ENCODE measurements around the gene LITAFD. TPM values are rescaled to one million over a fixed set of nuclear protein-coding genes. Genes with fewer than 3 reads are reported as not detected.

Gene LITAFD
- polyA plus RNA-seq, 1 donor from 2014 or later, result not detected

GRCh38 chr16:8924214-8924613 lies 42.1 kb downstream of the LITAFD start:
- Histone ChIP-seq H2AFZ (ENCODE audit: low read depth, low read length) (no peak overlapping the region), H3K27me3 (ENCODE audit: insufficient read depth, low read depth, low read length) (no peaks in the 10 kb centered on the region), H3K9me3 (ENCODE audit: low read length) (no peaks in the 10 kb centered on the region), H3K27ac (ENCODE audit: low read length) (no peak overlapping the region), H3K36me3 (ENCODE audit: insufficient read depth, low read length) (peaks cover 3% of the 10 kb centered on the region), H3K4me3 (ENCODE audit: low read length) (no peak overlapping the region), H3K9me2 (ENCODE audit: insufficient read depth, low read length) (no peaks in the 10 kb centered on the region), H3K79me2 (replicated peaks; ENCODE audit: insufficient read depth, low read length) (peaks cover 17% of the 10 kb centered on the region), H3K9ac (ENCODE audit: low read length) (no peak overlapping the region), H4K20me1 (ENCODE audit: insufficient read depth) (peaks cover 4% of the 10 kb centered on the region), H3F3A (ENCODE audit: insufficient read depth, low read length, poor library complexity, severe bottlenecking) (no peaks in the 10 kb centered on the region), H3K4me2 (ENCODE audit: low read length) (no peak overlapping the region)
- TF ChIP-seq SMC3 (conservative IDR thresholded peaks at IDR 0.05; ENCODE audit: poor library complexity) (no peak), TAF1 (IDR thresholded peaks at IDR 0.05; ENCODE audit: low read depth) (no peak), POLR2AphosphoS5 (IDR thresholded peaks at IDR 0.05) (no peak), MXI1 (conservative IDR thresholded peaks at IDR 0.05; ENCODE audit: poor library complexity, severe bottlenecking) (no peak), EZH2 (IDR thresholded peaks at IDR 0.05; ENCODE audit: borderline replicate concordance, insufficient read depth, low read length, poor library complexity, severe bottlenecking) (no peak), EP300 (conservative IDR thresholded peaks at IDR 0.05; ENCODE audit: poor library complexity, severe bottlenecking) (no peak), CTCF (IDR thresholded peaks at IDR 0.05; ENCODE audit: poor library complexity, severe bottlenecking) (no peak)

GRCh38 chr16:8925455-8925854 lies 43.3 kb downstream of the LITAFD start:
- peaks cover 3% of the 10 kb centered on the region for H3K36me3 ChIP-seq (ENCODE audit: insufficient read depth, low read length)

More at GRCh38 chr16:8925455-8925854, 43.3 kb downstream of the LITAFD start:
- TF ChIP-seq SMC3 (conservative IDR thresholded peaks at IDR 0.05; ENCODE audit: poor library complexity) (no peak), TAF1 (IDR thresholded peaks at IDR 0.05; ENCODE audit: low read depth) (no peak), EZH2 (IDR thresholded peaks at IDR 0.05; ENCODE audit: borderline replicate concordance, insufficient read depth, low read length, poor library complexity, severe bottlenecking) (no peak), MXI1 (conservative IDR thresholded peaks at IDR 0.05; ENCODE audit: poor library complexity, severe bottlenecking) (no peak), RAD21 (conservative IDR thresholded peaks at IDR 0.05) (no peak), EP300 (conservative IDR thresholded peaks at IDR 0.05; ENCODE audit: poor library complexity, severe bottlenecking) (no peak), POLR2AphosphoS5 (IDR thresholded peaks at IDR 0.05) (no peak), CTCF (IDR thresholded peaks at IDR 0.05; ENCODE audit: poor library complexity, severe bottlenecking) (no peak)
- TF ChIP-seq, protein P1, sequence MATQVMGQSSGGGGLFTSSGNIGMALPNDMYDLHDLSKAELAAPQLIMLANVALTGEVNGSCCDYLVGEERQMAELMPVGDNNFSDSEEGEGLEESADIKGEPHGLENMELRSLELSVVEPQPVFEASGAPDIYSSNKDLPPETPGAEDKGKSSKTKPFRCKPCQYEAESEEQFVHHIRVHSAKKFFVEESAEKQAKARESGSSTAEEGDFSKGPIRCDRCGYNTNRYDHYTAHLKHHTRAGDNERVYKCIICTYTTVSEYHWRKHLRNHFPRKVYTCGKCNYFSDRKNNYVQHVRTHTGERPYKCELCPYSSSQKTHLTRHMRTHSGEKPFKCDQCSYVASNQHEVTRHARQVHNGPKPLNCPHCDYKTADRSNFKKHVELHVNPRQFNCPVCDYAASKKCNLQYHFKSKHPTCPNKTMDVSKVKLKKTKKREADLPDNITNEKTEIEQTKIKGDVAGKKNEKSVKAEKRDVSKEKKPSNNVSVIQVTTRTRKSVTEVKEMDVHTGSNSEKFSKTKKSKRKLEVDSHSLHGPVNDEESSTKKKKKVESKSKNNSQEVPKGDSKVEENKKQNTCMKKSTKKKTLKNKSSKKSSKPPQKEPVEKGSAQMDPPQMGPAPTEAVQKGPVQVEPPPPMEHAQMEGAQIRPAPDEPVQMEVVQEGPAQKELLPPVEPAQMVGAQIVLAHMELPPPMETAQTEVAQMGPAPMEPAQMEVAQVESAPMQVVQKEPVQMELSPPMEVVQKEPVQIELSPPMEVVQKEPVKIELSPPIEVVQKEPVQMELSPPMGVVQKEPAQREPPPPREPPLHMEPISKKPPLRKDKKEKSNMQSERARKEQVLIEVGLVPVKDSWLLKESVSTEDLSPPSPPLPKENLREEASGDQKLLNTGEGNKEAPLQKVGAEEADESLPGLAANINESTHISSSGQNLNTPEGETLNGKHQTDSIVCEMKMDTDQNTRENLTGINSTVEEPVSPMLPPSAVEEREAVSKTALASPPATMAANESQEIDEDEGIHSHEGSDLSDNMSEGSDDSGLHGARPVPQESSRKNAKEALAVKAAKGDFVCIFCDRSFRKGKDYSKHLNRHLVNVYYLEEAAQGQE (IDR thresholded peaks at IDR 0.05; ENCODE audit: borderline replicate concordance), result no peak
- Histone ChIP-seq H3K9me2 (ENCODE audit: insufficient read depth, low read length) (no peaks in the 10 kb centered on the region), H3K4me2 (ENCODE audit: low read length) (no peak overlapping the region), H3K9me3 (ENCODE audit: low read length) (no peaks in the 10 kb centered on the region), H3K27me3 (ENCODE audit: insufficient read depth, low read depth, low read length) (no peaks in the 10 kb centered on the region), H3K4me3 (ENCODE audit: low read length) (no peak overlapping the region), H3K27ac (ENCODE audit: low read length) (no peak overlapping the region), H3K79me2 (replicated peaks; ENCODE audit: insufficient read depth, low read length) (peaks cover 21% of the 10 kb centered on the region), H4K20me1 (ENCODE audit: insufficient read depth) (peaks cover 4% of the 10 kb centered on the region), H2AFZ (ENCODE audit: low read depth, low read length) (no peak overlapping the region), H3F3A (ENCODE audit: insufficient read depth, low read length, poor library complexity, severe bottlenecking) (no peaks in the 10 kb centered on the region), H3K9ac (ENCODE audit: low read length) (no peak overlapping the region)
